CD4-positive, alpha-beta T cell treated with Interleukin-2 at 100 ng/mL for 4 hours (primary cell): ENCODE measurements around the gene TOMM20.
"Not testable (repeated sequence)": the region's sequence is repeated elsewhere in the genome, so short reads cannot be mapped to it uniquely, and the experiment has no call there.

Experiments
- DNase-seq: peaks from one replicate; pipeline ENCODE4 v3.0.0-alpha.2; 2020; ENCODE audit warnings: low spot score

Gene TOMM20

DNA sequence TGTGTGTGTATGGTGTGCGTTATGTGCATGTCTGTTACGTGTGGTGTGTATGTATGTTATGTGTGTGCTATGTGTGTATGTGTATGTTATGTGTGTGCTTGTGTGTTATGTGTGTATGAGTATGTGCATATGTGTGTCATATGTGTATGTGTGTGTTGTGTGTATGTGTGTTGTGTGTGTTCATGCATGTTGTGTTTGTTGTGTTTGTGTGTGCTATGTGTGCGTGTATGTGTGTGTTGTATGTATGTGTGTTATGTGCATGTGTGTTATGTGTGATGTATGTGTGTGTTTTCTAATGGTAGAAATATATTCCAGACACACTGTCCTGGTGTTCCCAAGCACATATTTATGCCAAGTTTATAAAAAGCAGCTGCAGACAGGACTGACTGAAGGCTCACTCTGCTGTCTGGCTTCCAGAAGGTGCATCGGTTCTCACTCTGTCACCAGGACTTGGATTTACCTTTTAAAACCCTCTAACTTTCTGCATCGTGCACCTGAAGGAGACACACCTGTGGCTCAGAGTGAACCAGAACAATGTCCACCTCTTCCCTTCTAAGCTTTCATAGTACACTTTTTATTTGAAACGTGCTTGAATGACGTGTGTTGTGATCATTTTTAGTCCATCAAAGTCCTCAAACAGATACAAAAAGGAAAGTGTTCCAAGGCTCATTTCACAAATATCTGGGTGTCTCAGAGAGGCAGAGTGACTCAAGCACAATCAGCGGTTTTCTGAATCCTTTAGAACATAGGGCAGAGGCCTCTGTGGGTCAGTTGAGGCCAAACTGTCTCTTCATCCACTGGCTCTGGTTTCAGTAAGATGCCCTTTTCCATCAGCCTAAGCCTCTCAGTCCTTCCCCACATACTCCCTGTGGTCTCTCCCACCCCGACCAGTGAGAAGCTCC is 49.9 kb downstream of the TOMM20 start:
- DNase-seq: no peak

DNA sequence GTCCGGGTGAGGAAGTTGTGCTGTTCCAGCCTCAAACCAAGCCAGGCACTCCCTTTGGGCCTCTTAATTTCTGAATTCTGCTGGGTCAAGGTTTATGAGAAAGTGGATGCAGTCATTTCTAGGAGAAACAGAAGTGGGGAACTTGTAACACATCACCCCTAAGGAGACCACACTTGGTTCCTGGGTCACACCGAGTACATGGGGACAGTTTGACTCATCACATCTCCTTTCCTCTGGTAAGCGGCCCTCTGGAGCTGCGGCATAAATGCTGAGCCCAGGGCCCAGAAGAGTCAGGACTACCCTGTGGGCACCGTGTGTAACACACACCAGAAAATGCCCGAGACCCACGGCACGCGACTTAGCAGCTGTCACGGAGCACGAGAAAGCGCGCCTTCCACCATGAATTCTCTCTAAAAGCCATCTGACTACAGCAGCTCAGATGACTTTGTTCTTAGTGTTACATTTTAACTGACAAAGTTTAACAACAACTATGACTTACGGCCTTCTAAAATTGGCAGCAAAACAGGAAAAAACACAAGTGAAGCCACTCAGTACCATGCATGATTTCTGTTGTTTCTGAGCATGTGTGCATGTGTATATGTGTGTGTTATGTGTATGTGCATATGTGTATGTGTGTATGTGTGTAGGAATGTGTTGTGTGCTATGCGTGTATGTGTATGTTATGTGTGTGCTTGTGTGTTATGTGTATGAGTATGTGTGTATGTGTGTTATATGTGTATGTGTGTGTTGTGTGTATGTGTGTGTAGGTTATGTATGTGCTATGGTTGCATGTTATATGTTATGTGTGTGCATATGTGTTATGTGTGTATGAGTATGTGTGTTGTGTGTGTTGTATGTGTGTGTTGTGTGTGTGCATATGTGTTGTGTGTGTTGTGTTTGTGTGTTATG is 50.8 kb downstream of the TOMM20 start:
- DNase-seq: peak; percentile 38

- DNase-seq: no peak
These were observed 51.5 kb downstream of the TOMM20 start for GRCh38 chr1:235077163-235077540.

GRCh38 chr1:235076504-235077162 is 52.0 kb downstream of the TOMM20 start:
- no peak for DNase-seq

GRCh38 chr1:235075777-235076308 is 52.8 kb downstream of the TOMM20 start:
- DNase-seq: no peak

DNA sequence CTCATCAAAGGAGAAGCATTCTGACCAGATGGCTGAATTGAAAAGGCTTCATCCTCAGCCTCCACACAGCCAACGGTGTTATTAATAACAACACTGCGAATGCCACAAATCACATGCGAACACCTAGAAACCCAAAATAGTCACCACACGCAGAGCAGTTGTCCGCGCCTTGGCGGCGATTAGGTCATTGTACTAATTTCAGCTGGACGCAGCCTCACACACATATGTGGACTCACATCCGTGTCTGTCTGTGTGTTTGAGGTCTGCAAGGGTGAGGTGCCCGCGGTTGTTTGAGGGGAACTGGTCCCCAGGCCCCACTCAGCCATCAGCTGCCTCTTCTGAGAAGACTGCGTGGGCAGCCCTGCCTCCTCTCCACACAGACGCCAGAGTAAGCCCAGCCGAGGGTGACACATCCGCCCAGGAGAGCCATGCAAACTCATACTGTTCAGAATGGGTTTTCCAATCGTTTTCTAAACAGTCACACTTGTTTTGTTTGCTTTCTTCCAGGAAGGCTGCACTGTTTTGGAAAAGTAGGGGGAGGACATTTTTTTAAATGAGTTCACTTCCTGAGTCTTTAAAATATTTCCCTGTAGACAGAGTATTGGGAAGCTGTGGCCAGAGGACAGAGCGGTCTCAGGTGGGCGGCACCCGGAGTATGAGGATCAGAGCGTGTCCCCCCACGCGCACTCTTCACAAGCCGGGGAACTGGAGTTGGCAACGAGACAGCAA is 53.4 kb downstream of the TOMM20 start:
- peak; percentile 78 for DNase-seq

DNA sequence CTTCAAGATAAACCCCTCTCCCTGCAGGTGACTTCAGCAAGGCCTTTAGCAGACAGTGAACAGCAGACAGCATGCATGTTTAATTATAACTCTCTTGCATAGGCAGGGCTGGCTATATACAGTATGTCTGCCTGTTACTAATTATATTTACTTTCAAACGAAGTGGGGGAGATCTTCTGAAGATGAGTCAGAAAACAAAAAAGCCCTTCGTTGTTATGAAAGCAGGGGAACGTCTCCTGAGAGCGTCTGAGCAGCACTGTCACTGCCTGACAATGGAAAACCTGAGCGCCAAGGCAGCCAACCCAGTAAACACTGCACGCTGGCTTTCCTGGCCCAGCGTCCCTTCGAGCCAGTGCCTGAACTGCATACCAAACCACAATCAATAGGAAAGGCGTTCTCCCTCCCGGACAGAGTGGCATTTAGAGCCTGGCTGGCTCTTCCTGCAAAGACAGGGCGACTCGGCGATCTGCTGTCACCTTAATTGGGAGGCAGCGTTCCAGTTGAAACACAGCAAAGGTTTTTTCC is 54.1 kb downstream of the TOMM20 start:
- peak; percentile 69 for DNase-seq

DNA sequence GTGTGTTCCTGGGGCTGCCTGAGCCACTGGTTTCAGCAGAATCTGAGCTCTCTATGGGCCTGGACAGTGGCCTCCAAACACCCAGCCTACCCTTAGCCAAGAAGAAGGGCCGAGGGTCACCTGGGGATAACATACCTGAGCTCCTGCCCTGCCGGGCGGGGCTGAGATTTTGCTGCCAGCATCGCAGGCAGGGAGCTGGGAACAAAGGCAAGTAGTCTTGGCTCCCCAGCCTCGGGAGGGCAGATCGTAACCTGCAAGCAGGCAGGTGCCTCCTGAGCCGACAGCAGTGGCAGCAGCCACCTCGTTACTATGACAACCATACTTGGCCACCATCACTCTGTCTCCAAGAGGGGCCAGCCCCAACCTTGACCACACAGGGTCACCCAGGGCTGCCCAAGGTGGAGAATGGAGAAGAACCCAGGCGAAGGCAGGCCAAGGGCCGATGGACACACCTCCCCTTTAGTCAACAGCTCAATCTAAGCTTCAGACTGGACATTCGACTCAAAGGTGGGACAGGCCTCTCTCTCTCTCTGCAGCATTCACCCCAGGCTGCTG is 54.6 kb downstream of the TOMM20 start:
- no peak for DNase-seq

- no peak for DNase-seq
These were observed 55.2 kb downstream of the TOMM20 start for GRCh38 chr1:235073331-235073967.

GRCh38 chr1:235072577-235072976 is 56.1 kb downstream of the TOMM20 start:
- DNase-seq: not testable (repeated sequence)

GRCh38 chr1:235072096-235072495 is 56.5 kb downstream of the TOMM20 start:
- DNase-seq: no peak

GRCh38 chr1:235070819-235071218 is 57.8 kb downstream of the TOMM20 start:
- DNase-seq: no peak

- no peak for DNase-seq
These were observed 58.8 kb downstream of the TOMM20 start for GRCh38 chr1:235069577-235070563.

- no peak for DNase-seq
These were observed 59.5 kb downstream of the TOMM20 start for GRCh38 chr1:235069176-235069575.

DNA sequence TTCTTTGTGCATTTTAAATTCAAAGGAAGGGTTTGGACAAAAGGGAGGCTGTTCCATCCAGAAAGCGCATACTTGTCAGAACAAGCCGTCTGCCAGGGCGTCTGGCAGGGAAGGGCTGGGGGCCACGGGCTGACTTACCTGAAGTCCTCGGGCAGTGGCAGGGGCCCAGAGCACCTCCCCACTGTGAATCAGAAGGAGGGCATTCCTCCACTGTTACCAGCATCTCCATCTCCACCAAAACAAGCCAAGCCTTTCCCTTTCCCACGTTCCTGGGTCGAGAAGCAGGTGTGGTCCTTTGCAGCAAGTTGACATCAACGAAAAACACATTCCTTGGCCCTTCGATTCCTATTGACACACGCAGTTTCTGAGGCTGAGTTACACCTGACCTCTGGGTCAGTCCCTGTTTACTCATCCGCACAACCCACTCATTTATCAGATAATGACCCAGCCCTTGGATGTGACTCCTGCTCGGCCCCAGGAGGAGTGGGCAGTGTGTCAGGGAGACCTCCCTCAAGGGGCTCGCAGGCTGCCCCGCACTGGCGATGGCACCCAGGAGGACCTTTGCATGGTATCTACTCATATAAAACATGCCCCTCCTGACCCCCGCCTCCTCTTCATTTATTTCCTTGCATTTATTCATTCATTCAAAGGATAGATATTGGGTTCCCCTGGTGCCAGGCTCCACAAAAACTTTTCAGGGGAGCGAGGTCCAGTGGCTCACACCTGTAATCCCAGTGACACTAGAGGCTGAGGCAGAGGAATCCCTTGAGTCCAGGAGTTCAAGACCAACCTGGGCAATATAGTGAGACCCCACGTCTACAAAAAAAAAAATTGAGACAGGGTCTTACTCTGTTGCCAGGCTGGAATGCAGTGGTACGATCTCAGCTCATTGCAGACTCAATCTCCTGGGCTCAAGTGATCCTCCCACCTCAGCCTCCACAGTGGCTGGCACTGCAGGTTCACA is 60.2 kb downstream of the TOMM20 start:
- DNase-seq: no peak

GRCh38 chr1:235067396-235068157 is 61.1 kb downstream of the TOMM20 start:
- no peak for DNase-seq
